GM18907 (cell line): ENCODE results near the gene SLC16A7.
"Not testable (repeated sequence)": the region's sequence is repeated elsewhere in the genome, so short reads cannot be mapped to it uniquely, and the experiment has no call there.

Experiments used
- ATAC-seq: cut with Tn5 transposase; IDR thresholded peaks from one replicate; pipeline ENCODE4 v1.9.1; 2021; ENCODE audit warnings: mild to moderate bottlenecking, moderate library complexity; ENCODE audit not compliant: unreplicated experiment

SLC16A7 gene, protein sequence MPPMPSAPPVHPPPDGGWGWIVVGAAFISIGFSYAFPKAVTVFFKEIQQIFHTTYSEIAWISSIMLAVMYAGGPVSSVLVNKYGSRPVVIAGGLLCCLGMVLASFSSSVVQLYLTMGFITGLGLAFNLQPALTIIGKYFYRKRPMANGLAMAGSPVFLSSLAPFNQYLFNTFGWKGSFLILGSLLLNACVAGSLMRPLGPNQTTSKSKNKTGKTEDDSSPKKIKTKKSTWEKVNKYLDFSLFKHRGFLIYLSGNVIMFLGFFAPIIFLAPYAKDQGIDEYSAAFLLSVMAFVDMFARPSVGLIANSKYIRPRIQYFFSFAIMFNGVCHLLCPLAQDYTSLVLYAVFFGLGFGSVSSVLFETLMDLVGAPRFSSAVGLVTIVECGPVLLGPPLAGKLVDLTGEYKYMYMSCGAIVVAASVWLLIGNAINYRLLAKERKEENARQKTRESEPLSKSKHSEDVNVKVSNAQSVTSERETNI

DNA sequence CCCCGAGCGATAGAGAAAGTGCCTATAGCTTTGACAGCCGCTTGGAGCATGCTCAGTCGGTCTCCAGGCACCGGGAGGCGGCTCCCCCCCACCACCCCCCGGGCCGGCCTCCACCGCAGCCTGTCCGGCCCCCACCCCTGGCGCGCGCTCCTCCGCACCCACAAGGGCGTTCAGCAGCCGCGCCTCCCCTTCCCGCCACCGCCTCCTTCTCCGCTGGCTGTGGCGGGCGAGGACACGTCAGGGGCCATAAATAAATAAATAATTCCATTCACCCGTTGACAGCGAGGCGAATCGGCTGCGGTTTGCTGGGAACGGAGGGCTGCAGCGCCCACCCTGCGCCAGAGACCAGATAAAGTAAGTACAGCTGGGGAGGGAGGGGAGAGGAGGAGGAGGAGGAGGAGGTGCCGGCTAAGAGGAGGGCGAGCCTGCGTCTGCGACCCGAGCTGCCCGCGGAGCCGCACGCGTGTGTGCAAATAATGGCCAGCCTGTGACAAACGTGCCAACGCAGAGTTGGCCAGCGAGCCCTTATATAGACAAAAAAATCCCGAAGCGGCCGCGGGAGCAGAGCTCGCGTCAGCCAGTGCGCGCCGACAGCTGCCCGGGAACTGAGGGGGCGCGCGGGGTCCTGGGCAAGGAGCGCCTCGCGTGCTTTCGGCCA lies at the start of gene SLC16A7:
SLC16A7 (plus strand) TSS at position 147 of the 658 bp plus-strand sequence. CDS start 108,773 bp downstream, outside the sequence.
- peak; percentile 70 for ATAC-seq

DNA sequence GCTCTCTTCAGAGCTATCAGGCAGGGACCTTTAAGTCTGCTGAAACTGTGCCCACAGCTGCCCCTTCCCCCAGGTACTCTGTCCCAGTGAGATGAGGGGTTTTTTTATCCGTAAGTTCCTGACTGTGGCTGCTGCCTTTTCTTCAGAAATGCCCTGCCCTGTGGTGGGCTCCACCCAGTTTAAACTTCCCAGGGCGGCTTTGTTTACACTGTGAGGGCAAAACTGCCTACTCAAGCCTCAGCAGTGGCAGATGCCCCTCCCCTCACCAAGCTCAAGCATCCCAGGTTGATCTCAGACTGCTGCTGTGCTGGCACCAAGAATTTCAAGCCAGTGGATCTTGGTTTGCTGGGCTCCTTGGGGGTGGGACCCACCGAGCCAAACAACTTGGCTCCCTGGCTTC lies 46.9 kb upstream of the SLC16A7 start:
- ATAC-seq, result no peak

DNA sequence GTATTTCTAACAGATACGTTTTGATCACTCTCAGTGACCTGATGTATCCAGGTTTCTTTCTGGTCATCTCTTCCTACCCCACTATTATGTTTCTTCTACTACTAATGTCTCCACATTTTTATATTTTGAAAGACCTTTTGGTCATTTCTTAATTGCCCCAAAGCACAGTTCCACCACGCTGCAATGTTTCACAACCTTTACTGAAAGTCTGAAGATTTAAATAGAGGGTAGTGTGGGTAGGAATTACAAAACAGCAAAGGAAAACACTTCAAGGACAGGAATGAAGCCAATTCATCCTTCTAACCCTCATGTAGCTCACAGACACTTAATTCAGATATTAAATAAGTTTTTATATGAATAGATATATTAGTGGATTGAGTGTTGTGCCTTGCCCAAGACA lies 36.1 kb upstream of the SLC16A7 start:
- no peak for ATAC-seq

DNA sequence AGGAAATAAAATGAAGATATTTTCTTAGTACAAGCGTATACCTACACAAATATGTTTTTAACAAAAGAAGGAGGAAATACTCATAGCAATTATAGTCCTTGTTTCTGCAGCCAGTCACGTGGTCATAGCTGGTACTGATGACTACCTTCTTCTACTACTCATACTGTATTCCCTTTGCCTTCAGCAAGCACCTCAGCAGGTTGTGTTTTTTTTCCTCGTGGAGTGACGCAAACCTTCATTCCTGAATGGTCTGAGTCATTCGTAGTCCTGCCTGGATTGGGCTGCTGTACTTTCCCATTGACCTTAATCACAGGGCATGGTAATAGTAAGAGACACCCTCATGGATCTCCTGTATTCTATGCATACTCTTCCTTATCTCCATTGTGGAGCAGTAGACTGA lies 25.7 kb upstream of the SLC16A7 start:
- ATAC-seq, result no peak

DNA sequence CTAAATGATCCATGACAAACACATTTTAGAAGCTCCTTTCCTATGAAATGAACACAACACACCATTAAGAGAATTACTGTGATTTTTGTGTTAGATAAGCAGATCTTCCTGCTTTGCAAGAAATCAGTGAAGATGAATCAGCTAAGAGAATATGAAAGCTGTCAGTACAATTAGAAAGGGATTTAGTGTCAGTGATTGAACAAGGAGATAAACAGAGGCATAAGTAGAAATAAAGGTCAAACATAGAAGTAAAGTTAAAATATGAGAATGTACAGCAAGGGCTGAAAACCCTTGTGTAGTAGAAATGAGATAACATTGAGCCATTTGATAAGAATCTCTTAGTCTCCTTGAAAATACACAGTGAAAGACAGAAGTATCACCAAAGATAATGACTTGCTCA lies 21.4 kb upstream of the SLC16A7 start:
- no peak for ATAC-seq

DNA sequence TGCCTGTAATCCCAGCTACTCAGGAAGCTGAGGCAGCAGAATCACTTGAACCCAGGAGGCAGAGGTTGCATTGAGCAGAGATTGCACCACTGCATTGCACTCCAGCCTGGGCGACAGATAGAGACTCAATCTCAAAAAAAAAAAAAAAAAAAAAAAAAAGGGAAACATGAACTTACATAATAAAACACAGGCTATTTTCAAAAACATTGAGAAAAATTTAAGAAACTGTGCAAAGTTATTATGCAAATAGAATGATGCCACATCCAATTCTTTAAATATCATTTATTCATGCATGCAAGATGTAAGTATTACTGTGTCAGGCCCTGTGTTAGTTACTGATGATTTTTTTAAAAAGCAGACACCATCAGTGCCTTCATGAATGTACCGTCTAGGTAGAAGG lies 20.0 kb upstream of the SLC16A7 start:
- no peak for ATAC-seq

DNA sequence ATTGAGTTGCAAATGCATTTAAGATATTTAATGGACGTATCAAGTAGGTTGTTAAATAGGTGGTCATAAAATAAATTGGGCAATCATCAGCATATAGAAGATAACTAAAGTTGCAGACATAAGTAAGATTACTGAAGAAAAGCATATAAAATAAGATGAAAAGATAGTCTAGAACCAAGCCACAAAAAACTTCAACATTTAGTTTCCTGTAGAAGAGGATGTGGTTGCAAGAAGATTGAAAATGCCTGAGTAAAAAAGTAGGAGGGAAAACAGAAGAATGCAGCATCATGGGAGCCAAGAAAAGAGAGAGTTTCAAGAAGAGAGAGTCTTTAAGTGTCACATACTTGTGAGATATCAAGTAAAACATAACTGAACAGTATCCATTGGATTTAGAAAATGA lies 17.6 kb upstream of the SLC16A7 start:
- ATAC-seq, result no peak

DNA sequence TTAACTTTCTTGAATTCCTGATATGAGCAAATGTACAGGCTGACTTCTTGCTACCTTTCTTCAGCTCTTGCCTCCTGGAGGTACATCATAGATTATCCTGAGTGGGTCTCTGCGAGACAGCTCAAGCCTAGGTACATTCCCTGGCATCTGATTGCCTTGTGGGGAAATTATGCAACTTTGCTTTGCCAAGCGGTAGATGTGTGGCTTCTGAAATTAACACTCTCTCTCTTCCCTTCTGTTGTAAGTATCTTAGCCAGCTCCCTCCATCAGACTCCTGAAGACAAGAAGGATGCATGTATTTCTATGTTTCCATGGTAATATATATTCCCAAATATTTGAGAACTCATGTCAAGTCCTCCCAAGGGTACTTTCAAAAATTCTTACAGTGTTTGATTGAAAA lies 16.2 kb upstream of the SLC16A7 start:
- ATAC-seq, result no peak

DNA sequence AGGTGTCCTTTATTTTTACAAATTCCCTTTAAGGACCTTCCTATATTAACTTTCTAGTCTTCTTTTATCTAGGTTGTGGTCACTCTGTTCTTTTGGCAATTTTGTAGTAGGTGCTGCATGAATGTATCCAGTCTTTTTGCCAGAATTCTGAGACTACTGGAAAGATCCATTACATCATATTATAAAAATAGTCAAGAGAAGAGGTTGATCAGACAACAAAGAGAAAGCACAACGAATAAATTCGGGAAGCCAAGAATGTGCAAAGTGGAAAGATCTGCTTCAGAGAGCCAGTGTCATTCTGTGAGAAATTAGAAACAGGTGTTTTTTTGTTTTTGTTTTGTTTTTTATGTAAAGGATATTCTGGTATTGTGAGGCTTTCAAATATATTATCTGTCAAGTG lies 15.8 kb upstream of the SLC16A7 start:
- no peak for ATAC-seq

DNA sequence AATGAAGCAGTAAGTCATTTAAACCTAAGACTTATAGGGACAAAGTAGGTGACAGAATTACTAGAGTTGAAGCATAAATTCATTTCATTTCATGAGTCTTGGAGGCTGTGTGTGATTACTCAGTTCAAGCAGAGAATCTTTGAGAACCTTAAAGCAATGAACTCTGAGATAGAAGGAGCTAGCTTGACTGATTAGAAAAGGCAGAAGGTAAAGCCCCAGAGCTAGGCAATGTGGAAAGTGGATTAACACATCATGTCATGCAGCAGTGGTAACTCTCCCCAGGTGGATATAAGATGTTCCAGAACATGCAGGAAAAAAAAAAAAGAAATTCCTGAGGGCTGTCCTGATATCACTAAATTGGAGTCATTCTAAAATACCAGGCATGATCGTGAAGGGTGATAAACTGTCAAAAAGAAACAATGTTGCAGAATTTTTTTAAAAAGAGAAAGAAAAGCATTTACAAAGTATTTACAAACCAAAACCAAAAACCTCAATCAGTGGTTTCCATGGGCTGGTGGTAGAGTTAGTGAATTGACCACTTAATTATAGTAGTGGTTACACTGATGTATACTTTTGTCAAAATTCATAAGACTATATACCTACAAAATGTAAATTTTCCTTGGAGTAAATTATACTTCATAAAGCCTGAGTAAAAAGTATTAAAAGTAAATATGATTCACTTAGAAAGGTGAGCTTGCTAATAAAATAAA lies 12.7 kb upstream of the SLC16A7 start:
- ATAC-seq, result no peak

DNA sequence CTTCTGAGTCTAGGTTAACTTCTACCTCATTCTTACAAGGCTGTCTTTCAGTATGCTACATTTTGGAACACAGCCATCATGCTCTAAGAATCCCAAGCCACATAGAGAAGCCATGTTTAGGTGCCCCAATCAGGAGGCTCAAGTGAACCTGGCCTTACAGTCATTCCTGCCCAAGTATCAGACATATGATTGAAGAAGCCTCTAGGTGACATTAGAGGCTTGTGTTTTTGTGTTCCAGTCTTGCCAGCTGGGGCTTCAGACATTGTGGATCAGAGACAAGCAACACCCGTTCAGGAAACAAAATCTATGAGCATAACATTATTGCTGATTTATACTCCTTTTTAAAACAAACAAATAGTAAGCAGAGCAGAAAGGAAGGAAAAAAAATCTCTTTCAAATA lies 8.1 kb upstream of the SLC16A7 start:
- no peak for ATAC-seq

DNA sequence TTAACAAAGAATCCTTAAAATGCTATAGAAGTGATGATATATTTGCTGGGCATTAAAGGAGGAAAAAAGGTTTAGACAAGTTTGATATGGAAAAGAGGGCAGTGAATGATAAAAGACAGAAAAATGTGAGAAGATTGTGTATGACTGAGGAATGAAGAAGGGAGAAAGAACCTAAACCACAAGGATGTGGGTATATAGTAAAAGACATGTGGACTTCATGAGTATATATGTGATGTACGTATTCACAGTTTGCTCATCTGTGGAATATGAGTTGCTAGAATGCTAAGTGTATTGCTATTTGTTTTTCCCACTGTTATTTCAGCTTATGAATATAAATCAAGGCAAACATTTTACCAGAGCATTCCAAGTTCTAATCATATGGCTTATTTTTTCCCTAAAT lies 2.1 kb upstream of the SLC16A7 start:
- no peak for ATAC-seq

DNA sequence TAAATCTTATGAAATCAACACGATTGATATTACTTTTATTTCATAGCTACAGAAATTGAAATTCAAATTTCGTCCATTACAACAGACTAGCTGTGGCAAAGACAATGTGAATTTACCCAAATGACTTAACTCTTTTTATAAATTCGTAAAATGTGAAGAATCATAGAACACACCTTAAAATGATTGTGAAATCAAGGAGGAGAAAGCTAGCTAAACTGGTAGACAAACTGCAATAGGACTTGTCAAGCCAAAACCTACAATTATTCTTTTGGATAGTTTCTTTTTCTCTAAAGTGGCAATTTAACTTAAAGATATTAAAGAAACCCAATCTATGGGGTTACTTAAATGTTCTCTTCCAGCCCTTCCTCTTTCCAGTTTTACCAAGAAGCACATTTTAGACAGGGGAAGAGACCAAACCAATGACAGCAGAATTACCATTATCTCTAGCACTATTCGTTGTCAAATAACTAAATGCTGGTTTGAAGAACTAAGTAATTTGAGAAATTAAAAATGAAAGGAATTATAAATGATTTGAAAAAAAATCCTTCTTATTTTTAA lies 807 bp upstream of the SLC16A7 start:
- ATAC-seq, result no peak

DNA sequence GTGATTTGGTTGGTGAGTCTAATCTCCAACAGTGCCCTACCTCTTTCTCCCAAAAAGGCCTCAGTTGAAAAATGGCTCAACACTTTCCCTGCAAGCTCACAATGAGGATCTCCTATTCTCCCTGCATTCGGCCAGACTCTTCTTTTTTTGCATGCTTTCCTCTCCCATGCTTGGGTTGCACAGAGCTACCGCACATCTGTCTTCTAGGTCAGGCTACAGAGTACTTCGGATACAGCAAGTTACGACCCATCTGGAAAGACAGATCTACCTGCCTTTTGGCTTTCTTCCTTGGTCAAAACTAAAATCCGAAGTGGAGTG lies 305 bp upstream of the SLC16A7 start:
- no peak for ATAC-seq

DNA sequence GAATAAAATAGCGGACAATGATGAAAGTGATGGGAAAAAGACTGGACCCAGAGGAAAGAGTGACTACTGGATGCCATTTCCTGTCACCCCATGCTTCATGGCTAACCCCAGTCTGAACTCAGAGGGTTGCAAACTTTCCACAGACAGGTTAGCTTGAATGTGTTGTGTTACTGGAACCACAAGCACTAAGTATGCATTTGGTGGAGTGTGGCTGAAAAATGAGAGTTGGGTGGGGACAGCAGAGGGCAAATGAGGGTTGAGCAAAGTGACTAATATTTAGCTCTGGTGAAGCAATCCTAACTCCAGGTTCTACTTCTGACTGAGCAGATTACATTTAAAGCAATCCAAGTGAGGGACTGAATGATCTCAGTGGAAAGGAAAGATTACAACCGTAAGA lies 1.6 kb downstream of the SLC16A7 start:
- ATAC-seq, result peak; percentile 69

DNA sequence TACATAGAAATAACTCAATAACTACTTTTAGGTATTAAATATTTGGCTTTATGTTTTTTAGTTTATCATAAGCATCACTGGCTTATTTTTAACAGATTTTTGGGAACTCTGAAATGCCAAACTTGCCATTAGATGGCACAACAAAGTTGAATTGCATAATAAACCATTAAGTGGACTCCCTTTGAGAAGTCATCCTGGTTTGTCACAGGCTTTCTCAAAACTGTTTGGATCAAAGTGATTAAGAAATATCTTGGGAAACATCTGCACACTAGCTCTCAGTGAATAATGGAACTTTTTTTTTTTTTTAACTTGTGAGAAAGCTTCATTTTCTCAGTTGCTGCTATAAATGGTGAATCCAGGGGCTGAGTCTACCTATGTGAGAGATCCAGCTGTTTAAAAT lies 4.3 kb downstream of the SLC16A7 start:
- no peak for ATAC-seq

DNA sequence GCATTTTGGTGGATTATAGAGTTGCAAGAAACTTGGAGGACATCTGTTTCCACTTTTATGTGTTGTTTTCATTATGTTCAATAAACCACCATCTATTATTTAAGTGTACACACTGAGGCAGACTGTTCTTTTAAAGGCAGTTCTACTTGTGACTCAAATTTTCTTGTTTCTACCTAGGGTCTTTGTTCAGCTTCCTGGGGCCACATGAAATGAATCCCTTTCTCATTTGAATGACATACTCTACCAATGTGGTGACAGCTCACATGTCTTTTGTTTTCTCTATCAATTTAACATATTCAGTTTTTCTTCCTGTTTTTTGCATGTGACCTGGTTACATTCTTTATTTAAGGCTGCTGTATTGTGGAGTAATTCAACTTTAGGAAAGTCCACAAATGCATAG lies 7.9 kb downstream of the SLC16A7 start:
- no peak for ATAC-seq

DNA sequence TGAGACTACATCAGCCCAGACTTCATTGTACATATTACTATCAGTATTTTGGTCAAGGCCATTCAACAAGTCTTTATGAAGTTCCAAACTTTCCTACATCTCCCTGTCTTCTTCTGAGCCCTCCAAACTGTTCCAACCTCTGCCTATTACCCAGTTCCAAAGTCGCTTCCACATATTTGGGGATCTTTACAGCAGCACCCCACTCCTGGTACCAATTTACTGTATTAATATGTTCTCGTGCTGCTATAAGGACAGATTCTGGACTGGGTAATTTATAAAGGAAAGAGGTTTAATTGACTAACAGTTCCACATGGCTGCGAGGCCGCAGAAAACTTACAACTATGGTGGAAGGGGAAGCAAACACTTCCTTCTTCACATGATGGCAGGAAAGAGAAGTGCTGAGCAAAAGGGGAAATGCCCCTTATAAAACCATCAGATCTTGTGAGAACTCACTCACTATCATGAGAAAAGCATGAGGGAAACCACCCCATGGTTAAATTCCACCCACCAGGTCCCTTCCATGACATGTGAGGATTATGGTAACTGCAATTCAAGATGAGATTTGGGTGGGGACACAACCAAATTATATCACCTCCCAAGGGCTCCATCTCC lies 17.1 kb downstream of the SLC16A7 start:
- not testable (repeated sequence) for ATAC-seq

DNA sequence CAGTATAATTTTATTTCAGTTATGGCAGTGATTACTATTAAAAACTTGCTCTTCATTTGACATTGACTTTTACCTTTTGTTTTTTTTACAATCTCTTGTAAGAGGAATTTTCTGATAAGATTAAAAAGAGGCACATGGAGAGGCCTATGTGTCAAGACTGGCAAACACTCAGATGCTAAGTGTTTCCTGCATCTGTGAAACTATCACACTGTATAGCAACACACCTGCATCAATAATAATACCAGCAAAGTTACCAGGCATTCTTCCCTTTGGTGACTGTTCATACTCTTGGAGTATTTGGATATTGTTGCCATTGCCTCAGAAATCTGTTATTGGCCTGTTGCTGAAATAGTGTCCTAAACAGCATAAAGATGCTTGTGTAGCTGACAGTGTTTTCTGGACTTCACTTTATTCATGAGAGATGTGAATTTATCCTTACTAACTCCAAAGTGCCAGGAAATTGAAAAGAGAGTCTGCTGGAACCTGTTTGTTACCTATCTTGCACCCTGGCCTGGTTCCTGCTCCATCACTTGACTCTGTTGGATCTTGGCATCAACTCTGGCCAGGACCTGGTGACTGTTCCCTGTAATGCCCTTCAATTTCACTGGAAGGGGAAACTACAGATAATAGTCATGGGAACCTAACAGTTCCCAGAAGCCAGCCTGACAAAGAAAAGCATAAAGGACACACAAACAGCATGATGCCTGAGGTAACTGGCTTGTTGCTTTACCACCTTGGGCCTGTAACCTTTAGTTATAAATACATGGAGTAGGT lies 19.8 kb downstream of the SLC16A7 start:
- no peak for ATAC-seq

DNA sequence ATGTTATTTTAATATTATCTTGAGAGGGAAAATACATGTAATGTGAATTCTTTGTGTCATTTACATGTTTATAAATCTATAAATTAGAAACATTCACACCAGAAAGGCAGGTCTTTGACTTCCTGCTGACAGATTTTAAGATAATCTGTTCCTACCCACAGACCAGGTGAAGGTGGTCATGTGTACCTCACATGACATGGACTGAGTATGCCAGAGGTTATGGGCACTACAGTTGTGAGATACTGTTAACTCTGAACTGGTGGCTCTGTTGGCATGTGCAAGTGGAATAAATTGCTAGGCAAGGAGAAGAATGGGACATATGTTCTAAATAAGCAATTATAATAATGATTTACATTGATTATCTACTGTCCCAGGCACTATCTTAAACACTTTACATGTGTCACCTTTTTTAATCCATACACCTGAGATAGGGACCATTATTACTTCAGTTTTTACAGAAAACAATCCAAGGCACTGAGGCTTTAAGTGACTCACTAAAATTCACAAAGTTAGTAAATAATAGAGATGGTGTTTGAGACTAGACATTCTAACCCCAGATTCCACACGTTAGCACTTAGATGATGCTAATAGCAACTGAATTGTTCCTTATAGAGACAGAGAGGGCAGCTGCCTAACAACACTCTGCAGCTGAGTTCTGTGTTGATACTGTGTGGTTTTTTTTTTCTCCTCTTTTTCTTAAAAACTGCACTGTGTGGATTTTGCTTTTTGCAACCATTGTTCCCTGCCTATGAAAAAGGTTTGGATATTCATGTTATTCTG lies 23.8 kb downstream of the SLC16A7 start:
- peak; percentile 60 for ATAC-seq
